Limb (tissue), 2 donors: ENCODE data around the gene DDX49.

Experiments
- DNase-seq, 2 donors: peaks; one replicate each; pipeline ENCODE4 v3.0.0-alpha.2; 2016; ENCODE audit errors: extremely low spot score in 2 of 2

DDX49 gene, protein sequence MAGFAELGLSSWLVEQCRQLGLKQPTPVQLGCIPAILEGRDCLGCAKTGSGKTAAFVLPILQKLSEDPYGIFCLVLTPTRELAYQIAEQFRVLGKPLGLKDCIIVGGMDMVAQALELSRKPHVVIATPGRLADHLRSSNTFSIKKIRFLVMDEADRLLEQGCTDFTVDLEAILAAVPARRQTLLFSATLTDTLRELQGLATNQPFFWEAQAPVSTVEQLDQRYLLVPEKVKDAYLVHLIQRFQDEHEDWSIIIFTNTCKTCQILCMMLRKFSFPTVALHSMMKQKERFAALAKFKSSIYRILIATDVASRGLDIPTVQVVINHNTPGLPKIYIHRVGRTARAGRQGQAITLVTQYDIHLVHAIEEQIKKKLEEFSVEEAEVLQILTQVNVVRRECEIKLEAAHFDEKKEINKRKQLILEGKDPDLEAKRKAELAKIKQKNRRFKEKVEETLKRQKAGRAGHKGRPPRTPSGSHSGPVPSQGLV

GRCh38 chr19:18919086-18919899 lies at the start of gene DDX49, which contains the start of gene COPE:
Gene DDX49, plus strand, starts transcription at chr19:18919715. Its CDS starts 27 bp downstream, at chr19:18919742.
Gene COPE, minus strand, starts transcription at chr19:18919387. Its CDS starts 39 bp downstream, at chr19:18919348.
- DNase-seq = peak; percentile 98 to 100

DNA sequence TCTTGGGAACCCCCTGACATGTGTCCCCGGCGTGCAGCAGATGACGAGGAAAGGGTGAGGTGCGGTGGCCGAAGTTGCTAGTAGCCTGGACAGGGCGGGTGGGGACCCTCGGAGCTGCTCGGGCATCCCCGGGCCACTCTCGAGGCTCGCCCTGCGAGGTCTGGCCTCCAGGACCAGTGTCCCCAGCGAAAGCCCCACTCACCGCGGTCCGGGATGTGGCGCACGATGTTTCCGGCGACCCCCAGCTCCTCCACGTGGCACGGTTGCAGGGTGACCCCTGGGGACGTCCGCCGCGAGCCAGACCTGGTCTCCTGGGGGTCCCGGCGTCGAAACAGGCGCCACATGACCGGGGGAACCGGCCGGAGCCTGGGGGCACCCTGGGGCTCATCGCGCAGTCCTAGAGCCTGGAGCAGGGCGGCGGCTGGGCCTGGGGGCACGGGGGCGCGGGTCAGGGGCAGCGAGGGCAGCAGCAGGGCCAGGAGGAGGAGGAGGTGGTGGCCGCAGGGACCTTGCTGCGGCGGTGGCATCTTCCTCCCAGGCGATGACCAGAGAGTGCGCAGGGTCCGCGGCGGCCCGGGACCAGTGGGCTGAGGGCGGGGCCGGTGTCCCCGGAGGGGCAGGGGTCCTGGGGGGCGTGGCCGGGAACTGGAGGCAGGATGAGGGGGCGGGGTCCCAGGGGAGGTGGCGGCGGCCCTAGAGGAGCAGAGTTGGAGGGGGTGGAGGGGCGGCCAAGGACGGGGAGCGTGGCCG lies 49.6 kb upstream of the DDX49 start:
- no peak for DNase-seq

GRCh38 chr19:18870531-18871172 lies 48.9 kb upstream of the DDX49 start:
- no peak for DNase-seq

DNA sequence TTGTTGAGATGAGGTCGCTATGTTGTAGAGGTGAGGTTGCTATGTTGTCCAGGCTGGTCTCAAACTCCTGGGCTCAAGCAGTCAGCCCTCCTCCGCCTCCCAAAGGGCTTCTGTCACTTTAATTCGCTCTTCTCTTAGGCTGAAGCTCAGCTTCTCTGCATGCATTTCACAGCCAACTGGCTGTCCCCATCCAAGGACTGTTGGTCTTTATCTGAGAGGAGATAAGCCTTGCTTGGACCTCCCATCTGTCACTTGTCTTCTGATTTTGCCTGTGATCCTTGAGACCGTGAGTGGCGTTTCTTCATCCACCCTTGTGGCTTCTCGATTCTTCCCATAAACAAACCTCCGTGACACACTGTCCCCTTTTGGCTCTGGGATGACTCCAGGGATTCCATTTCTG lies 48.0 kb upstream of the DDX49 start:
- no peak for DNase-seq

- no peak for DNase-seq
Observed at GRCh38 chr19:18875726-18876125, 43.8 kb upstream of the DDX49 start.

DNA sequence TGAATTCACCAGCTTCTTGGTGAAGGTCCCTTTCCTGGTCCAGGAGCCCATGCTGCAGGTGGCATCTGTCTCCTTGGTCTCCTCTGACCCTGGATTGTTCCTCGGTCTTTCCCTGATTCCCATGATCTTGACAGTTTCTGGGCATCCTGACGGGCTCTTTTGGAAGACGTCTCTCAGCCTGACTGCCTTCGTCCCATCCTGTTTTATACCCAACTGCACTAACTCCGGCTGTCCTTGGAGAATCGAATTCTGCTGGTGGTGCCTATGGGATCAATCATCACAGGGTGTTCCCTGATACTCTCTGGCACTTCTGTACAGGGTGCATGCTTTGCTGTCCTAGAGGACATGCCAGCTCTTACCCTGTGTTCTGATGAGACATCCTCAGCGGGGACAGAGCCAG lies 42.6 kb upstream of the DDX49 start:
- no peak for DNase-seq

- no peak for DNase-seq
Observed at GRCh38 chr19:18878058-18878797, 41.3 kb upstream of the DDX49 start.

- DNase-seq = no peak
Observed at GRCh38 chr19:18878858-18879578, 40.5 kb upstream of the DDX49 start.

GRCh38 chr19:18879579-18880373 lies 39.7 kb upstream of the DDX49 start:
- no peak for DNase-seq

DNA sequence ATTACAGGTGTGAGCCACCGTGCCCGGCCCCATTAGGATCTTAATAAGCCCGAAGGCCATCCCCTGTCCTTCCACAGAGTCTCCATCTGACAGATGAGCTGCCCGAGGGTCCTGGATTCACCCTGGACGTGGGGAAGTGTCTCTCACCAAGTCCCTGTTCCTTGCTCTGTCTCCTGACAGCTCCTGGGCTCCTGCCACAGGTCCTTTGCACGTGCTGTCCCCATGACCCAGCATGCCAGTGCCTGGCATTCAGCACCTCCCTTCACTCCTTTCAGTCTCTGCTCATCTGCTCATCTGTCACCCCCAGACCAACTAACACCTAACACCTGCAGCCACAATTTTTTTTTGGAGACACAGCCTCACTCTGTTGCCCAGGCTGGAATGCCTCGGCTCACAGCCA lies 38.0 kb upstream of the DDX49 start:
- DNase-seq = no peak

GRCh38 chr19:18883526-18884304 lies 35.8 kb upstream of the DDX49 start:
- DNase-seq = no peak

- no peak for DNase-seq
Observed at GRCh38 chr19:18886972-18887371, 32.5 kb upstream of the DDX49 start.

DNA sequence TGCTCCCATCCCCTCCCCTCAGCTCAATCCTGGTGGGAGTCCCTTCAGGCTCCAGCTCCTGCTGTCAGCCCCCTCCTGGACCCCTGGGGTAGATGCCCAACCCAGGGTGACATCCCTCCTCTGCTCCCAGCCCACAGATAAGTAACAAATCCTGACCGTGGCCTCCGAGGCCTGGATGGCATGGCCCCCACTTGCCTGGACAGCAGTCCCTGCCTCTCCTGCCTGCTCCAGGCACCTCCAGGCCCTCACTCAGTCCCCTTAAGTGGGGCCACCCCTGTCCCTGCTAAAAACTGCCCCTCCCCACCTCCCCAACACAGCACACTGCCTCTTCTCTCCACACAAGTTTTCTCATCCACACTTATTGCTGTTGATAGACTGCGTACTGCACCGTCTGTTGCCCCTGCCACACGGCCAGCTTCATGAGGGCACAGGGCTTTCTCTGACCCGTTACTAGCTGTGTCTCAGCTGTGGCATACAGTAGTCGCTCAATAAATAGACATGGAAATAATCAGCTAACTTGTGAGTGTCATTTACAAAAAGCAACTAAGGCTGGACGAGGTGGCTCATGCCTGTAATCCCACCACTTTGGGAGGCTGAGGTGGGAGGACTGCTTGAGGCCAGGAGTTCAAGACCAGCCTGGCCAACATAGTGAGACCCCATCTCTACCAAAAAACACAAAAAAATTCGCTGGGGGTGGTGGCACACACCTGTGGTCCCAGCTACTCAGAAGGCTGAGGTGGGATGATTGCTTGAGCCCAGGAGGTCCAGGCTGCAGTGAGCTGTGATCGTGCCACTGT lies 29.4 kb upstream of the DDX49 start:
- DNase-seq = no peak

GRCh38 chr19:18893587-18894253 lies 25.8 kb upstream of the DDX49 start:
- no peak for DNase-seq

- peak; percentile 77 to 90 for DNase-seq
Observed at GRCh38 chr19:18894254-18895037, 25.1 kb upstream of the DDX49 start.
